HEK293 (cell line): Measurements from ENCODE around the gene MIEN1.

Experiments used
- YY1 ChIP-seq: fragments of 450-650 bp; formaldehyde crosslinking; IDR thresholded peaks from 2 replicates; pipeline ENCODE4 v1.5.1; 2018; ENCODE audit warnings: missing biosample characterization, missing genetic modification characterization
- ZBTB21 ChIP-seq: fragments of 450-650 bp; formaldehyde crosslinking; IDR thresholded peaks from 2 replicates; pipeline ENCODE4 v1.5.1; 2017; ENCODE audit warnings: missing biosample characterization, missing genetic modification characterization
- ZNF114 ChIP-seq: fragments of 450-650 bp; formaldehyde crosslinking; IDR thresholded peaks from 2 replicates; pipeline ENCODE4 v1.5.0; 2017; ENCODE audit warnings: missing biosample characterization, missing genetic modification characterization
- ZNF146 ChIP-seq: fragments of 450-650 bp; formaldehyde crosslinking; IDR thresholded peaks from 2 replicates; pipeline ENCODE4 v1.5.1; 2016; ENCODE audit warnings: missing biosample characterization, missing genetic modification characterization
- ZNF274 ChIP-seq, 2 experiments: fragments of 200-500 bp in 1 of 2; fragments of 450-650 bp in 1 of 2; sonication (Bioruptor generic) in 1 of 2; formaldehyde crosslinking in 1 of 2; IDR thresholded peaks; 2 replicates each; pipeline versions ENCODE4 v1.5.1 to v1.6.1; 2014 to 2016; ENCODE audit warnings: borderline replicate concordance in 1 of 2, inconsistent platforms in 1 of 2, low read length in 1 of 2, missing biosample characterization in 1 of 2, missing genetic modification characterization in 1 of 2
- ZNF311 ChIP-seq: fragments of 450-650 bp; formaldehyde crosslinking; IDR thresholded peaks from 2 replicates; pipeline ENCODE4 v1.5.1; 2017; ENCODE audit warnings: missing biosample characterization, missing genetic modification characterization, borderline replicate concordance
- ZNF350 ChIP-seq: fragments of 450-650 bp; formaldehyde crosslinking; IDR thresholded peaks from 2 replicates; pipeline ENCODE4 v1.5.0; 2017; ENCODE audit warnings: missing biosample characterization, mild to moderate bottlenecking, missing genetic modification characterization
- ZNF416 ChIP-seq: fragments of 450-650 bp; formaldehyde crosslinking; IDR thresholded peaks from 2 replicates; pipeline ENCODE4 v1.5.1; 2016; ENCODE audit warnings: missing biosample characterization, missing genetic modification characterization
- ZNF501 ChIP-seq: fragments of 450-650 bp; formaldehyde crosslinking; IDR thresholded peaks from 2 replicates; pipeline ENCODE4 v1.5.1; 2016; ENCODE audit warnings: missing biosample characterization, missing genetic modification characterization
- ZNF670 ChIP-seq: fragments of 450-650 bp; formaldehyde crosslinking; IDR thresholded peaks from 2 replicates; pipeline ENCODE4 v1.5.1; 2016; ENCODE audit warnings: missing biosample characterization, missing genetic modification characterization, low read depth
- TF ChIP-seq, protein P1 (sequence below): fragments of 450-650 bp; formaldehyde crosslinking; IDR thresholded peaks from 2 replicates; pipeline ENCODE4 v1.5.1; 2016; ENCODE audit warnings: missing biosample characterization, missing genetic modification characterization
- TF ChIP-seq, protein P2 (sequence below): fragments of 450-650 bp; formaldehyde crosslinking; IDR thresholded peaks from 2 replicates; pipeline ENCODE4 v1.5.1; 2016; ENCODE audit warnings: missing biosample characterization, missing genetic modification characterization
- TF ChIP-seq, protein P3 (sequence below): fragments of 450-650 bp; formaldehyde crosslinking; IDR thresholded peaks from 2 replicates; pipeline ENCODE4 v1.5.1; 2016; ENCODE audit warnings: missing biosample characterization, missing genetic modification characterization, low read depth

DNA sequence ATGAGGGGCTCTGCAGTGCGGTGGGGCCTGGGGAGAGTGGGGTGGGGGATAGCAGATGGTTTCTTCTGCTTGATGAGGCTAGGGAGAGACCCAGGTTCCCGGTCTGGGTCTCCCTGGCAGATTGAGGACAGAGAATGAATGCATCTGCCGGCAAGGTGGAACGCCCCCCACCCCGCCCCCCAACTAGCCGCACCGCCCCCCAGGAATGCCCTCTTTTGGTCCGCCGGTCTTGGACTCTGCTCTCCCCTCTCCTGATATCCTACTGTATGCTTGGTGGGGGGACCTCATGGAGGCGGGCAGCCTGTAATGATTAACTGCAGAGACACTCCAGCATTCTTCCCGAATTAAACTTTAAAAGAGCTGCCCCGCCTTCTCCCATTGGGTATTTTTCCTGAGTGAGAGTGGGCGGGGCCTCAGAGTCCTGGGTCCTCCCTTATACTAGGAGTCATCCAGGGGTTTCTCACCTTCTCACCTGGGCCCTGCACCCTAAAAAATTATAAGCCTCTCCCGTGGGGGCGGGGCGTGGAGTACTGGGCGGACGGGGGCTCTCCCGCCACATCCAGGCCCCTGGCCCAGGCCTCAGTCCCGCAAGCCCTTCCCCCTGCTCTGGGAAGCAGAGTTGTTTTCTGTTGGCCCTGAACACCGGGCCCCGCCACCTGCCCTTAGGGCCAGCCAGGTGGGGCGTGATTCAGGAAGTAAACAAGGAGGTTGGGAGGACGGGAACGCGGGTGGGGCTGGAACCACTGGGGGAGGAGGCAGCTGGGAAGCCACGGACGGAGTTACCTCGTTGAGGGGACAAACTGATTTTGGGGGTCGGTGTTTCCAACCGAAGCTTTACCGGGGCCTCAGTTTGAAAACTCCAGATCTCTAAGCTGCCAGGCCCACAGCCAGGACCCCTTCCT lies 8.9 kb upstream of the MIEN1 start:
- TF ChIP-seq, protein P1, sequence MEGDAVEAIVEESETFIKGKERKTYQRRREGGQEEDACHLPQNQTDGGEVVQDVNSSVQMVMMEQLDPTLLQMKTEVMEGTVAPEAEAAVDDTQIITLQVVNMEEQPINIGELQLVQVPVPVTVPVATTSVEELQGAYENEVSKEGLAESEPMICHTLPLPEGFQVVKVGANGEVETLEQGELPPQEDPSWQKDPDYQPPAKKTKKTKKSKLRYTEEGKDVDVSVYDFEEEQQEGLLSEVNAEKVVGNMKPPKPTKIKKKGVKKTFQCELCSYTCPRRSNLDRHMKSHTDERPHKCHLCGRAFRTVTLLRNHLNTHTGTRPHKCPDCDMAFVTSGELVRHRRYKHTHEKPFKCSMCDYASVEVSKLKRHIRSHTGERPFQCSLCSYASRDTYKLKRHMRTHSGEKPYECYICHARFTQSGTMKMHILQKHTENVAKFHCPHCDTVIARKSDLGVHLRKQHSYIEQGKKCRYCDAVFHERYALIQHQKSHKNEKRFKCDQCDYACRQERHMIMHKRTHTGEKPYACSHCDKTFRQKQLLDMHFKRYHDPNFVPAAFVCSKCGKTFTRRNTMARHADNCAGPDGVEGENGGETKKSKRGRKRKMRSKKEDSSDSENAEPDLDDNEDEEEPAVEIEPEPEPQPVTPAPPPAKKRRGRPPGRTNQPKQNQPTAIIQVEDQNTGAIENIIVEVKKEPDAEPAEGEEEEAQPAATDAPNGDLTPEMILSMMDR = no peak
- TF ChIP-seq ZNF350 (no peak), ZNF416 (tag by site-specific recombination) (no peak), YY1 (tag by site-specific recombination) (no peak), ZNF114 (no peak), ZNF501 (tag by site-specific recombination) (no peak), ZNF274 (IDR thresholded peaks at IDR 0.05; ENCODE audit: low read length) (no peak), ZNF274 (tag by site-specific recombination; IDR thresholded peaks at IDR 0.05; ENCODE audit: borderline replicate concordance) (no peak), ZNF311 (tag by site-specific recombination) (no peak), ZNF670 (tag by site-specific recombination) (no peak), ZBTB21 (tag by site-specific recombination) (no peak), ZNF146 (tag by site-specific recombination) (no peak)
- TF ChIP-seq, protein P2, sequence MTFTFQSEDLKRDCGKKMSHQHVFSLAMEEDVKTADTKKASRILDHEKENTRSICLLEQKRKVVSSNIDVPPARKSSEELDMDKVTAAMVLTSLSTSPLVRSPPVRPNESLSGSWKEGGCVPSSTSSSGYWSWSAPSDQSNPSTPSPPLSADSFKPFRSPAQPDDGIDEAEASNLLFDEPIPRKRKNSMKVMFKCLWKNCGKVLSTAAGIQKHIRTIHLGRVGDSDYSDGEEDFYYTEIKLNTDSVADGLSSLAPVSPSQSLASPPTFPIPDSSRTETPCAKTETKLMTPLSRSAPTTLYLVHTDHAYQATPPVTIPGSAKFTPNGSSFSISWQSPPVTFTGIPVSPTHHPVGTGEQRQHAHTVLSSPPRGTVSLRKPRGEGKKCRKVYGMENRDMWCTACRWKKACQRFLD (tag by site-specific recombination) = no peak
- TF ChIP-seq, protein P3, sequence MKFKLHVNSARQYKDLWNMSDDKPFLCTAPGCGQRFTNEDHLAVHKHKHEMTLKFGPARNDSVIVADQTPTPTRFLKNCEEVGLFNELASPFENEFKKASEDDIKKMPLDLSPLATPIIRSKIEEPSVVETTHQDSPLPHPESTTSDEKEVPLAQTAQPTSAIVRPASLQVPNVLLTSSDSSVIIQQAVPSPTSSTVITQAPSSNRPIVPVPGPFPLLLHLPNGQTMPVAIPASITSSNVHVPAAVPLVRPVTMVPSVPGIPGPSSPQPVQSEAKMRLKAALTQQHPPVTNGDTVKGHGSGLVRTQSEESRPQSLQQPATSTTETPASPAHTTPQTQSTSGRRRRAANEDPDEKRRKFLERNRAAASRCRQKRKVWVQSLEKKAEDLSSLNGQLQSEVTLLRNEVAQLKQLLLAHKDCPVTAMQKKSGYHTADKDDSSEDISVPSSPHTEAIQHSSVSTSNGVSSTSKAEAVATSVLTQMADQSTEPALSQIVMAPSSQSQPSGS (tag by site-specific recombination) = no peak
